HL-60 (cell line): ENCODE measurements around the gene EDN3.

Experiments used
- TF ChIP-seq, protein P1 (sequence below): IDR thresholded peaks from one replicate; pipeline ENCODE4 v1.5.1; 2011; ENCODE audit warnings: low read length, control low read depth, inconsistent platforms; ENCODE audit not compliant: insufficient read depth
- TF ChIP-seq, protein P2 (sequence below): IDR thresholded peaks from 2 replicates; pipeline ENCODE4 v1.6.1; 2012; ENCODE audit warnings: low read depth; ENCODE audit not compliant: insufficient replicate concordance

DNA sequence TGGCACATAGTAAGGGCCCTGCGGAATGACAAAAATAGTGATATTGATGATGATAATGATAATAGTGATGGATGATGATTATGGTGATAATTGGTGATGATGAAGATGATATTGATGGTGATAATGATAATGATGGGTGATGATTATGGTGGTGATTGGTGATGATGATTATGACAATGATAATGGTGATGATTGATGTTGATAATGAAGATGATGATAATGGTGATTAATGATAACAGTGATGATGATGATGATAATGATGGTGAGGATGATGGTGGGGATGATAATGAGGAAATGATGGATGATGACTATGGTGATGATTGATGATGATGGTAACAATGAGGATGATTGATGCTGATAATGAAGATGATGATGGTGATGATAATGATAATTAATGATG is 48.9 kb downstream of the EDN3 start:
- TF ChIP-seq, protein P1, sequence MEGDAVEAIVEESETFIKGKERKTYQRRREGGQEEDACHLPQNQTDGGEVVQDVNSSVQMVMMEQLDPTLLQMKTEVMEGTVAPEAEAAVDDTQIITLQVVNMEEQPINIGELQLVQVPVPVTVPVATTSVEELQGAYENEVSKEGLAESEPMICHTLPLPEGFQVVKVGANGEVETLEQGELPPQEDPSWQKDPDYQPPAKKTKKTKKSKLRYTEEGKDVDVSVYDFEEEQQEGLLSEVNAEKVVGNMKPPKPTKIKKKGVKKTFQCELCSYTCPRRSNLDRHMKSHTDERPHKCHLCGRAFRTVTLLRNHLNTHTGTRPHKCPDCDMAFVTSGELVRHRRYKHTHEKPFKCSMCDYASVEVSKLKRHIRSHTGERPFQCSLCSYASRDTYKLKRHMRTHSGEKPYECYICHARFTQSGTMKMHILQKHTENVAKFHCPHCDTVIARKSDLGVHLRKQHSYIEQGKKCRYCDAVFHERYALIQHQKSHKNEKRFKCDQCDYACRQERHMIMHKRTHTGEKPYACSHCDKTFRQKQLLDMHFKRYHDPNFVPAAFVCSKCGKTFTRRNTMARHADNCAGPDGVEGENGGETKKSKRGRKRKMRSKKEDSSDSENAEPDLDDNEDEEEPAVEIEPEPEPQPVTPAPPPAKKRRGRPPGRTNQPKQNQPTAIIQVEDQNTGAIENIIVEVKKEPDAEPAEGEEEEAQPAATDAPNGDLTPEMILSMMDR: no peak
- TF ChIP-seq, protein P2, sequence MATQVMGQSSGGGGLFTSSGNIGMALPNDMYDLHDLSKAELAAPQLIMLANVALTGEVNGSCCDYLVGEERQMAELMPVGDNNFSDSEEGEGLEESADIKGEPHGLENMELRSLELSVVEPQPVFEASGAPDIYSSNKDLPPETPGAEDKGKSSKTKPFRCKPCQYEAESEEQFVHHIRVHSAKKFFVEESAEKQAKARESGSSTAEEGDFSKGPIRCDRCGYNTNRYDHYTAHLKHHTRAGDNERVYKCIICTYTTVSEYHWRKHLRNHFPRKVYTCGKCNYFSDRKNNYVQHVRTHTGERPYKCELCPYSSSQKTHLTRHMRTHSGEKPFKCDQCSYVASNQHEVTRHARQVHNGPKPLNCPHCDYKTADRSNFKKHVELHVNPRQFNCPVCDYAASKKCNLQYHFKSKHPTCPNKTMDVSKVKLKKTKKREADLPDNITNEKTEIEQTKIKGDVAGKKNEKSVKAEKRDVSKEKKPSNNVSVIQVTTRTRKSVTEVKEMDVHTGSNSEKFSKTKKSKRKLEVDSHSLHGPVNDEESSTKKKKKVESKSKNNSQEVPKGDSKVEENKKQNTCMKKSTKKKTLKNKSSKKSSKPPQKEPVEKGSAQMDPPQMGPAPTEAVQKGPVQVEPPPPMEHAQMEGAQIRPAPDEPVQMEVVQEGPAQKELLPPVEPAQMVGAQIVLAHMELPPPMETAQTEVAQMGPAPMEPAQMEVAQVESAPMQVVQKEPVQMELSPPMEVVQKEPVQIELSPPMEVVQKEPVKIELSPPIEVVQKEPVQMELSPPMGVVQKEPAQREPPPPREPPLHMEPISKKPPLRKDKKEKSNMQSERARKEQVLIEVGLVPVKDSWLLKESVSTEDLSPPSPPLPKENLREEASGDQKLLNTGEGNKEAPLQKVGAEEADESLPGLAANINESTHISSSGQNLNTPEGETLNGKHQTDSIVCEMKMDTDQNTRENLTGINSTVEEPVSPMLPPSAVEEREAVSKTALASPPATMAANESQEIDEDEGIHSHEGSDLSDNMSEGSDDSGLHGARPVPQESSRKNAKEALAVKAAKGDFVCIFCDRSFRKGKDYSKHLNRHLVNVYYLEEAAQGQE: no peak
